Left forelimb (tissue), 1 donor: ENCODE data around the gene THSD7B.

Source experiments
- DNase-seq: peaks from one replicate; pipeline ENCODE4 v3.0.0-alpha.2; 2018; ENCODE audit warnings: low spot score

THSD7B gene

GRCh38 chr2:136801661-136802060 is 36.3 kb downstream of the THSD7B start:
- no peak for DNase-seq

GRCh38 chr2:136809998-136810397 is 44.7 kb downstream of the THSD7B start:
- no peak for DNase-seq

GRCh38 chr2:136818839-136819238 is 53.5 kb downstream of the THSD7B start:
- no peak for DNase-seq

- no peak for DNase-seq
These were observed 57.9 kb downstream of the THSD7B start for GRCh38 chr2:136823291-136823690.

- DNase-seq = no peak
These were observed 62.8 kb downstream of the THSD7B start for GRCh38 chr2:136828162-136828561.

- DNase-seq = no peak
These were observed 63.4 kb downstream of the THSD7B start for GRCh38 chr2:136828774-136829173.

- DNase-seq = no peak
These were observed 79.2 kb downstream of the THSD7B start for GRCh38 chr2:136844546-136844945.

GRCh38 chr2:136858656-136859055 is 93.3 kb downstream of the THSD7B start:
- DNase-seq = no peak

- DNase-seq = no peak
These were observed 95.2 kb downstream of the THSD7B start for GRCh38 chr2:136860443-136860958.

- no peak for DNase-seq
These were observed 98.1 kb downstream of the THSD7B start for GRCh38 chr2:136863468-136863867.

- no peak for DNase-seq
These were observed 98.5 kb downstream of the THSD7B start for GRCh38 chr2:136863874-136864273.

- no peak for DNase-seq
These were observed 106.1 kb downstream of the THSD7B start for GRCh38 chr2:136871424-136871823.

GRCh38 chr2:136874258-136874657 is 108.9 kb downstream of the THSD7B start:
- DNase-seq = no peak

- DNase-seq = no peak
These were observed 125.8 kb downstream of the THSD7B start for GRCh38 chr2:136891100-136891499.

- DNase-seq = no peak
These were observed 128.8 kb downstream of the THSD7B start for GRCh38 chr2:136894007-136894634.

- DNase-seq = no peak
These were observed 136.4 kb downstream of the THSD7B start for GRCh38 chr2:136901732-136902131.

- DNase-seq = no peak
These were observed 140.4 kb downstream of the THSD7B start for GRCh38 chr2:136905779-136906178.

- no peak for DNase-seq
These were observed 144.4 kb downstream of the THSD7B start for GRCh38 chr2:136909777-136910176.

- DNase-seq = no peak
These were observed 150.8 kb downstream of the THSD7B start for GRCh38 chr2:136916131-136916530.

GRCh38 chr2:136917411-136917881 is 152.1 kb downstream of the THSD7B start:
- DNase-seq = no peak

- DNase-seq = no peak
These were observed 154.3 kb downstream of the THSD7B start for GRCh38 chr2:136919682-136920081.

GRCh38 chr2:136920652-136921333 is 155.4 kb downstream of the THSD7B start:
- DNase-seq = no peak

- DNase-seq = no peak
These were observed 161.8 kb downstream of the THSD7B start for GRCh38 chr2:136927156-136927555.

- DNase-seq = no peak
These were observed 164.2 kb downstream of the THSD7B start for GRCh38 chr2:136929531-136929930.
